Measurements from ENCODE around the gene AGAP3.

DNA sequence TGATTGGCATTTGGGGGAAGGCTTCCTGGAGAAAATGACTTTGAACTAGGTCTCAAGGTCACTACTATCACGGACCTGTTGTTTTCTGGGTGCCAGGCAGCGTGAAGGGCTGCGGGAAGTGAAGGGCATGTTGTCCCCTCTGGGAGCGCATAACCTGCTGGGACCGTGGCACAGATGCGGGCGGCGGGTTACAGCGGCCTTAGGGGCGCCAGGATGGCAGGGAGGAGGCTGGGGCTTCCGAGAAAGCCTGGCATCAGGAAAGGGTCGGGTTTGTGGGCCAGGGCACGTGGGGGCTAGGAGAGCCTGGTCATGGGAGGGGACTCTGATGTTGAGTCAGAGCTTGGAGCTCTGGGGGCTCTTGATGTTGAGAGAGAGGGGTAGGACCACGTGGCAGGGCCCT is 20.8 kb upstream of the AGAP3 start:
- no peak for TF ChIP-seq EZH2 (IDR thresholded peaks at IDR 0.05; ENCODE audit: insufficient read depth, low read length)
- TF ChIP-seq, protein P1, sequence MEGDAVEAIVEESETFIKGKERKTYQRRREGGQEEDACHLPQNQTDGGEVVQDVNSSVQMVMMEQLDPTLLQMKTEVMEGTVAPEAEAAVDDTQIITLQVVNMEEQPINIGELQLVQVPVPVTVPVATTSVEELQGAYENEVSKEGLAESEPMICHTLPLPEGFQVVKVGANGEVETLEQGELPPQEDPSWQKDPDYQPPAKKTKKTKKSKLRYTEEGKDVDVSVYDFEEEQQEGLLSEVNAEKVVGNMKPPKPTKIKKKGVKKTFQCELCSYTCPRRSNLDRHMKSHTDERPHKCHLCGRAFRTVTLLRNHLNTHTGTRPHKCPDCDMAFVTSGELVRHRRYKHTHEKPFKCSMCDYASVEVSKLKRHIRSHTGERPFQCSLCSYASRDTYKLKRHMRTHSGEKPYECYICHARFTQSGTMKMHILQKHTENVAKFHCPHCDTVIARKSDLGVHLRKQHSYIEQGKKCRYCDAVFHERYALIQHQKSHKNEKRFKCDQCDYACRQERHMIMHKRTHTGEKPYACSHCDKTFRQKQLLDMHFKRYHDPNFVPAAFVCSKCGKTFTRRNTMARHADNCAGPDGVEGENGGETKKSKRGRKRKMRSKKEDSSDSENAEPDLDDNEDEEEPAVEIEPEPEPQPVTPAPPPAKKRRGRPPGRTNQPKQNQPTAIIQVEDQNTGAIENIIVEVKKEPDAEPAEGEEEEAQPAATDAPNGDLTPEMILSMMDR (IDR thresholded peaks at IDR 0.05; ENCODE audit: insufficient read depth, low read depth, low read length) = no peak

Data from astrocyte (in vitro differentiated cells and primary cell).